Thoracic aorta (tissue), 2 donors: ENCODE measurements around the gene MYOD1. TPM values are rescaled to one million over a fixed set of nuclear protein-coding genes. Genes with fewer than 3 reads are reported as not detected.

ENCODE experiments used
- ATAC-seq: fragments of 150-250 bp; one replicate; pipeline ENCODE4 v1.8.0; 2017; ENCODE audit warnings: low read depth; ENCODE audit not compliant: insufficient number of reproducible peaks, low FRiP score
- DNase-seq: peaks from one replicate; pipeline ENCODE4 v3.0.0-alpha.2; 2020; ENCODE audit warnings: low spot score
- H3K27ac ChIP-seq, 2 donors: fragments of 200-600 bp; sonication (generic); 1 replicate in 1 of 2; 2 replicates in 1 of 2; pipeline ENCODE4 v1.5.1; 2016; ENCODE audit warnings: mild to moderate bottlenecking in 2 of 2, moderate library complexity in 2 of 2
- H3K27me3 ChIP-seq: fragments of 200-600 bp; sonication (generic); replicated peaks from 2 replicates; pipeline ENCODE4 v1.6.0; 2016; ENCODE audit warnings: mild to moderate bottlenecking; ENCODE audit not compliant: insufficient read depth
- H3K36me3 ChIP-seq: fragments of 200-600 bp; sonication (generic); one replicate; pipeline ENCODE4 v1.5.1; 2016
- H3K4me1 ChIP-seq, 2 donors: fragments of 200-600 bp; sonication (generic); 1 replicate in 1 of 2; 2 replicates in 1 of 2; pipeline versions ENCODE4 v1.5.1 to v1.6.0; 2016; ENCODE audit warnings: low read depth in 2 of 2, mild to moderate bottlenecking in 1 of 2; ENCODE audit not compliant: control insufficient read depth in 1 of 2
- H3K4me3 ChIP-seq: fragments of 200-600 bp; sonication (generic); 2 replicates; pipeline ENCODE4 v1.5.1; 2016; ENCODE audit warnings: mild to moderate bottlenecking
- H3K9me3 ChIP-seq: fragments of 200-600 bp; sonication (generic); 2 replicates; pipeline ENCODE4 v1.5.1; 2016
- CTCF ChIP-seq: fragments of 200-600 bp; sonication (generic); IDR thresholded peaks from one replicate; pipeline ENCODE4 v1.5.1; 2019; ENCODE audit warnings: antibody characterized with exemption
- total RNA-seq, 2 donors: library from RNA; depleted of rRNA; stranded (reverse); fragments of >200 nt; gene quantifications; one replicate each; pipeline versions ENCODE4 v1.1.0 to v1.2.3, GENCODE V29; 2016

The MYOD1 gene
- total RNA-seq, 2 donors from 2014 or later = not detected

- no peak overlapping the region for H3K4me3 ChIP-seq
- H3K36me3 ChIP-seq = no peaks in the 10 kb centered on the region
- H3K27ac ChIP-seq = no peak overlapping the region
- H3K27me3 ChIP-seq = no peaks in the 10 kb centered on the region
- ATAC-seq (no peak), DNase-seq (no peak)
- no peaks in the 10 kb centered on the region for H3K9me3 ChIP-seq
- no peaks in the 10 kb centered on the region for H3K4me1 ChIP-seq
- TF ChIP-seq CTCF = no peak
Observed at GRCh38 chr11:17714870-17715269, 4.5 kb upstream of the MYOD1 start.

GRCh38 chr11:17716807-17717206, 2.6 kb upstream of the MYOD1 start:
- no peak for TF ChIP-seq CTCF
- DNase-seq = no peak
- no peaks in the 10 kb centered on the region for H3K36me3 ChIP-seq
- peaks cover 6 to 18% of the 10 kb centered on the region in 2 donors for H3K4me1 ChIP-seq
- H3K4me3 ChIP-seq = no peak overlapping the region
- ATAC-seq = no peak
- H3K9me3 ChIP-seq = no peaks in the 10 kb centered on the region
- H3K27me3 ChIP-seq = no peaks in the 10 kb centered on the region
- H3K27ac ChIP-seq = no peak overlapping the region

- H3K36me3 ChIP-seq = no peaks in the 10 kb centered on the region
- TF ChIP-seq CTCF = no peak
- ATAC-seq = no peak
- no peak for DNase-seq
- no peaks in the 10 kb centered on the region for H3K27me3 ChIP-seq
- no peaks in the 10 kb centered on the region for H3K9me3 ChIP-seq
- no peak overlapping the region for H3K27ac ChIP-seq
- no peak overlapping the region for H3K4me3 ChIP-seq
- peaks cover 6 to 19% of the 10 kb centered on the region in 2 donors for H3K4me1 ChIP-seq
Observed at GRCh38 chr11:17718015-17718414, 1.4 kb upstream of the MYOD1 start.

- ATAC-seq (no peak), DNase-seq (no peak)
- Histone ChIP-seq H3K4me3 (no peak overlapping the region), H3K27me3 (no peaks in the 10 kb centered on the region), H3K4me1 (peaks cover 6 to 19% of the 10 kb centered on the region in 2 donors), H3K36me3 (no peaks in the 10 kb centered on the region), H3K27ac (no peak overlapping the region), H3K9me3 (no peaks in the 10 kb centered on the region)
- TF ChIP-seq CTCF = no peak
Observed at GRCh38 chr11:17718510-17718962, 835 bp upstream of the MYOD1 start.

GRCh38 chr11:17719938-17720795, 796 bp downstream of the MYOD1 start:
- H3K9me3 ChIP-seq = no peaks in the 10 kb centered on the region
- no peak for TF ChIP-seq CTCF
- H3K36me3 ChIP-seq = no peaks in the 10 kb centered on the region
- no peak for ATAC-seq
- peaks cover 6 to 19% of the 10 kb centered on the region in 2 donors for H3K4me1 ChIP-seq
- H3K27me3 ChIP-seq = no peaks in the 10 kb centered on the region
- H3K4me3 ChIP-seq = no peak overlapping the region
- no peak overlapping the region for H3K27ac ChIP-seq
- no peak for DNase-seq
